ENCODE measurements around the gene PADI3. TPM values are rescaled to one million over a fixed set of nuclear protein-coding genes. Genes with fewer than 3 reads are reported as not detected.

The PADI3 gene
- 1.1 TPM for total RNA-seq

- DNase-seq = no peak
These were observed at the start of gene PADI3 for GRCh38 chr1:17248781-17249180. PADI3 (plus strand) TSS chr1:17249098; CDS start chr1:17249138, 40 bp downstream.

GRCh38 chr1:17199267-17200044, 49.4 kb upstream of the PADI3 start:
- DNase-seq = no peak

- DNase-seq = no peak
These were observed 48.7 kb upstream of the PADI3 start for GRCh38 chr1:17200246-17200645.

GRCh38 chr1:17200756-17201155, 48.1 kb upstream of the PADI3 start:
- DNase-seq = no peak

- no peak for DNase-seq
These were observed 47.5 kb upstream of the PADI3 start for GRCh38 chr1:17201201-17202021.

- no peak for DNase-seq
These were observed 44.1 kb upstream of the PADI3 start, which contains the start of gene PADI1 for GRCh38 chr1:17204546-17205440. PADI1 (plus strand) TSS chr1:17205128; CDS start chr1:17205218, 90 bp downstream.

GRCh38 chr1:17205652-17206051, 43.2 kb upstream of the PADI3 start:
- DNase-seq = no peak

GRCh38 chr1:17206196-17206595, 42.7 kb upstream of the PADI3 start:
- DNase-seq = no peak

GRCh38 chr1:17207046-17207445, 41.9 kb upstream of the PADI3 start:
- DNase-seq = peak; percentile 32

- DNase-seq = no peak
These were observed 41.4 kb upstream of the PADI3 start for GRCh38 chr1:17207540-17207939.

GRCh38 chr1:17207966-17208418, 40.9 kb upstream of the PADI3 start:
- peak; percentile 22 for DNase-seq

- DNase-seq = no peak
These were observed 40.4 kb upstream of the PADI3 start for GRCh38 chr1:17208546-17208945.

- no peak for DNase-seq
These were observed 39.5 kb upstream of the PADI3 start for GRCh38 chr1:17209430-17209829.

- no peak for DNase-seq
These were observed 38.7 kb upstream of the PADI3 start for GRCh38 chr1:17210176-17210575.

- no peak for DNase-seq
These were observed 37.5 kb upstream of the PADI3 start for GRCh38 chr1:17211377-17211776.

- no peak for DNase-seq
These were observed 36.9 kb upstream of the PADI3 start for GRCh38 chr1:17212009-17212408.

- DNase-seq = peak; percentile 90
These were observed 36.3 kb upstream of the PADI3 start for GRCh38 chr1:17212487-17213121.

GRCh38 chr1:17213148-17213781, 35.6 kb upstream of the PADI3 start:
- peak; percentile 19 for DNase-seq

GRCh38 chr1:17213782-17214148, 35.1 kb upstream of the PADI3 start:
- no peak for DNase-seq

- no peak for DNase-seq
These were observed 33.9 kb upstream of the PADI3 start for GRCh38 chr1:17214876-17215544.

GRCh38 chr1:17215545-17215890, 33.4 kb upstream of the PADI3 start:
- DNase-seq = no peak

Data from tongue (tissue), 2 donors.